CD4-positive, alpha-beta T cell (primary cell): ENCODE data around the gene TMEM45A. TPM values are rescaled to one million over a fixed set of nuclear protein-coding genes. Genes with fewer than 3 reads are reported as not detected.

Experiments used
- ATAC-seq: fragments of 200-7000 bp; cut with Tn5 transposase; one replicate; pipeline ENCODE4 v1.10.0; 2022; ENCODE audit warnings: mild to moderate bottlenecking; ENCODE audit not compliant: poor library complexity
- CTCF ChIA-PET: fragments of 350-600 bp; sonication (Branson Sonifier 250); formaldehyde crosslinking; loops from one replicate; lab custom pipeline; 2021; ENCODE audit warnings: antibody characterized with exemption, inconsistent platforms; lab: Charles Lee
- POLR2A ChIA-PET: fragments of 350-600 bp; sonication (Branson Sonifier 250); formaldehyde crosslinking; loops from one replicate; lab custom pipeline; 2021; ENCODE audit warnings: antibody characterized with exemption, inconsistent platforms; lab: Charles Lee
- DNase-seq, 14 experiments: peaks; one replicate each; pipeline ENCODE4 v3.0.0-alpha.2; 2013 to 2020; ENCODE audit warnings: mixed read lengths in 2 of 14
- H3K27ac ChIP-seq, 2 donors: one replicate each; pipeline versions ENCODE4 v1.5.1 to v1.7.0; 2013; ENCODE audit warnings: low read length in 2 of 2, low read depth in 1 of 2, mild to moderate bottlenecking in 1 of 2
- H3K27me3 ChIP-seq, 2 experiments: 1 replicate in 1 of 2; 2 replicates in 1 of 2; pipeline versions ENCODE4 v1.6.1 to v1.7.0; 2013; ENCODE audit warnings: low read length in 2 of 2, control low read depth in 1 of 2, mild to moderate bottlenecking in 1 of 2, moderate library complexity in 1 of 2; ENCODE audit not compliant: insufficient read depth in 2 of 2, control insufficient read depth in 1 of 2
- H3K36me3 ChIP-seq: one replicate; pipeline ENCODE4 v1.6.1; 2013; ENCODE audit warnings: low read length, control low read depth; ENCODE audit not compliant: insufficient read depth
- H3K4me1 ChIP-seq: one replicate; pipeline ENCODE4 v1.6.1; 2013; ENCODE audit warnings: low read length, control low read depth; ENCODE audit not compliant: insufficient read depth
- H3K4me3 ChIP-seq: one replicate; pipeline ENCODE4 v1.5.1; 2013; ENCODE audit warnings: mild to moderate bottlenecking, low read length, moderate library complexity
- H3K9me3 ChIP-seq, 2 experiments: 1 replicate in 1 of 2; 2 replicates in 1 of 2; pipeline versions ENCODE4 v1.6.1 to v1.7.0; 2013; ENCODE audit warnings: low read length in 2 of 2, mild to moderate bottlenecking in 2 of 2, control low read depth in 1 of 2, moderate library complexity in 1 of 2; ENCODE audit not compliant: control insufficient read depth in 1 of 2, insufficient read depth in 1 of 2
- H3K27ac Mint-ChIP-seq: one replicate; pipeline ENCODE4 v1.8.0; 2020; ENCODE audit warnings: mixed read lengths
- H3K27me3 Mint-ChIP-seq: one replicate; pipeline ENCODE4 v1.8.0; 2021; ENCODE audit warnings: mixed read lengths
- H3K36me3 Mint-ChIP-seq: one replicate; pipeline ENCODE4 v1.8.0; 2021; ENCODE audit warnings: low read depth, mixed read lengths
- H3K4me1 Mint-ChIP-seq: one replicate; pipeline ENCODE4 v1.8.0; 2021; ENCODE audit warnings: low read depth, mixed read lengths
- H3K4me3 Mint-ChIP-seq: one replicate; pipeline ENCODE4 v1.8.0; 2020; ENCODE audit warnings: mild to moderate bottlenecking, mixed read lengths
- H3K9me3 Mint-ChIP-seq: one replicate; pipeline ENCODE4 v1.8.0; 2020; ENCODE audit warnings: mixed read lengths
- CTCF ChIP-seq: fragments of 200-600 bp; IDR thresholded peaks from one replicate; pipeline ENCODE4 v1.8.0; 2022; ENCODE audit warnings: antibody characterized with exemption, mild to moderate bottlenecking
- intact Hi-C, 2 experiments: fragments of 100-400 bp; cut with DNase I in 1 of 2; cut with micrococcal nuclease in 1 of 2; formaldehyde crosslinking; loops; one replicate each; pipeline versions ENCODE4 v1.15.1 to v1.9.0; 2023 to 2025; cut with DNase I, micrococcal nuclease
- total RNA-seq, 174 experiments: library from RNA in 2 of 174; stranded (reverse) in 2 of 174; gene quantifications; one replicate each; pipeline ENCODE4 v1.2.3 and lab custom pipeline; 2021 to 2026

The TMEM45A gene
- total RNA-seq, 2 experiments from 2014 or later = 0.08 TPM; not detected in 1

DNA sequence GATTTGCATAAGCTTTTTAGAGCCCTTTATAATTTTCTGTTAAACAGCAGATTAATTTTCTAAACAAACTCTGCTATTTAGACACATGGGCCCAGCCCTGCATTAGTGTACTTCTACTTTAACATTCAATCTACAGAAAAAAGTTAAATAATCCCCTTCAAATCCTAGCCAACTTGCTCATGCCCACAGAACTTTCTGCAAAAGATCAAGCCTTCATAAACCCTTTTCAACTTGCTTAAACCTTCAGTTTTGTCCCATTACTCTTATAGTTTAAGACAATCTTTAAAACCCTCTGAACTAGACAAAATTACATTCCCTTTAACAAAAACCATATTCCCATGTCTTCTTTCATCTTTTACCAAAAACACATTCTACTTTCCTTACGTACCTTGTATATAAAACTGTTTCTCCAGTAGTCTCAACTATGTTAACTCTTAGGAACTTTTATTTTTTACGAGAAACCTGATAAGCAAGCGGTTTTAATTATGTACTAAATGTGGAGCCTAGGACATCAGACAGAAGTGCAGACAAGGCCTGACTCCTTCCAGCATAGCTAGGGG lies 91.8 kb downstream of the TMEM45A start:
- Mint-ChIP-seq H3K27ac (no peak overlapping the region), H3K36me3 (no peaks in the 10 kb centered on the region), H3K9me3 (no peaks in the 10 kb centered on the region), H3K4me3 (no peak overlapping the region), H3K4me1 (no peaks in the 10 kb centered on the region), H3K27me3 (peaks cover 3% of the 10 kb centered on the region)
- no peak for TF ChIP-seq CTCF
- POLR2A ChIA-PET = no interaction called here
- intact Hi-C loops = loop anchor here in 1 of 2 experiments (2.0 kb wide), 1 partner anchor 513 kb away; no protein-coding TSS in a partner anchor
- no peak overlapping the region for H3K27ac ChIP-seq
- DNase-seq = no peak
- H3K4me1 ChIP-seq = no peaks in the 10 kb centered on the region
- H3K9me3 ChIP-seq = no peaks in the 10 kb centered on the region
- ATAC-seq = no peak
- no peaks in the 10 kb centered on the region for H3K36me3 ChIP-seq
- no peaks in the 10 kb centered on the region for H3K27me3 ChIP-seq
- CTCF ChIA-PET = no interaction called here
- H3K4me3 ChIP-seq = no peak overlapping the region

- ChIA-PET POLR2A (no interaction called here), CTCF (no interaction called here)
- intact Hi-C loops = no loop called here
- no peak for TF ChIP-seq CTCF
- no peaks in the 10 kb centered on the region for H3K36me3 Mint-ChIP-seq
- peaks cover 3% of the 10 kb centered on the region for H3K27me3 Mint-ChIP-seq
- H3K9me3 Mint-ChIP-seq = no peaks in the 10 kb centered on the region
- H3K4me3 ChIP-seq = no peak overlapping the region
- H3K27ac Mint-ChIP-seq = no peak overlapping the region
- no peaks in the 10 kb centered on the region for H3K4me1 Mint-ChIP-seq
- H3K9me3 ChIP-seq = no peaks in the 10 kb centered on the region
- no peak overlapping the region for H3K4me3 Mint-ChIP-seq
- no peak for ATAC-seq
- no peaks in the 10 kb centered on the region for H3K27me3 ChIP-seq
- H3K36me3 ChIP-seq = no peaks in the 10 kb centered on the region
- DNase-seq = no peak
- peaks cover 4% of the 10 kb centered on the region for H3K4me1 ChIP-seq
- H3K27ac ChIP-seq = no peak overlapping the region
Observed at GRCh38 chr3:100586832-100587231, 94.4 kb downstream of the TMEM45A start.

GRCh38 chr3:100588251-100588650 lies 95.8 kb downstream of the TMEM45A start:
- TF ChIP-seq CTCF = no peak
- Histone ChIP-seq H3K4me1 (peaks cover 4% of the 10 kb centered on the region), H3K36me3 (no peaks in the 10 kb centered on the region), H3K27me3 (no peaks in the 10 kb centered on the region), H3K27ac (no peak overlapping the region), H3K4me3 (no peak overlapping the region), H3K9me3 (no peaks in the 10 kb centered on the region)
- no peak for ATAC-seq
- Mint-ChIP-seq H3K36me3 (no peaks in the 10 kb centered on the region), H3K9me3 (no peaks in the 10 kb centered on the region), H3K4me1 (no peaks in the 10 kb centered on the region), H3K4me3 (no peak overlapping the region), H3K27me3 (no peaks in the 10 kb centered on the region), H3K27ac (no peak overlapping the region)
- ChIA-PET POLR2A (no interaction called here), CTCF (no interaction called here)
- DNase-seq = no peak
- intact Hi-C loops = loop anchor here in 1 of 2 experiments (2.0 kb wide), 1 partner anchor 755 kb away; no protein-coding TSS in a partner anchor
